Stimulated activated CD8-positive, alpha-beta memory T cell treated with anti-CD3 and anti-CD28 coated beads, Interleukin-15, amount 100 ng/mL, for 1 hour (primary cell): ENCODE data around the gene DGKA.
A peak's percentile ranks its signal among the peaks of the same experiment; 100 is the strongest.
"Not testable (repeated sequence)": the region's sequence is repeated elsewhere in the genome, so short reads cannot be mapped to it uniquely, and the experiment has no call there.

Source experiments
- DNase-seq: peaks from one replicate; pipeline ENCODE4 v3.0.0-alpha.2; 2020; ENCODE audit warnings: low read depth

Gene DGKA

GRCh38 chr12:55930771-55931316 is at the start of gene DGKA:
DGKA (plus strand) TSS chr12:55931162; CDS start chr12:55936504, 5,342 bp downstream.
- peak; percentile 57 for DNase-seq

- DNase-seq = no peak
Observed at GRCh38 chr12:55885113-55885512, 45.8 kb upstream of the DGKA start.

GRCh38 chr12:55891310-55891709 is 39.7 kb upstream of the DGKA start:
- DNase-seq = no peak

GRCh38 chr12:55893723-55894122 is 37.2 kb upstream of the DGKA start:
- DNase-seq = no peak

- no peak for DNase-seq
Observed at GRCh38 chr12:55899082-55899481, 31.9 kb upstream of the DGKA start.

GRCh38 chr12:55901881-55902490 is 29.0 kb upstream of the DGKA start:
- DNase-seq = no peak

DNA sequence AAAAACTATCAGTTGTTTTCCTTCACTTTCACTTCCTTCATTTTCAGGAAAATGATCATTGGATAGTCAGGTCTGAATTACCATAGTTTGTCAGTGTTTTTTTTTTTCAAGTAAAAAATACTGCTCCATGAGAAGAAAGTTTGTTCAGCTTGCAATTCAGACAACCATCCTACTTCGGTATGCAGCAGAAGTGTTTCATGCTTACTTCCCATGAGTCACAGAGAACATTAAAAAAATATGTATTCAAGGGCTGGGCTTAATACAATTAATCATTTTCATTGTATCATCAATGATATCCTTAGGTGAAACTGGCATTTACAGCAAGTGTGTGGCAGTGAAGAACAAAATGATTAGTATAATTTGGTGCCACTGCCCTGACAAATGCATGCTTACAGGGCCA is 24.9 kb upstream of the DGKA start:
- DNase-seq = no peak

DNA sequence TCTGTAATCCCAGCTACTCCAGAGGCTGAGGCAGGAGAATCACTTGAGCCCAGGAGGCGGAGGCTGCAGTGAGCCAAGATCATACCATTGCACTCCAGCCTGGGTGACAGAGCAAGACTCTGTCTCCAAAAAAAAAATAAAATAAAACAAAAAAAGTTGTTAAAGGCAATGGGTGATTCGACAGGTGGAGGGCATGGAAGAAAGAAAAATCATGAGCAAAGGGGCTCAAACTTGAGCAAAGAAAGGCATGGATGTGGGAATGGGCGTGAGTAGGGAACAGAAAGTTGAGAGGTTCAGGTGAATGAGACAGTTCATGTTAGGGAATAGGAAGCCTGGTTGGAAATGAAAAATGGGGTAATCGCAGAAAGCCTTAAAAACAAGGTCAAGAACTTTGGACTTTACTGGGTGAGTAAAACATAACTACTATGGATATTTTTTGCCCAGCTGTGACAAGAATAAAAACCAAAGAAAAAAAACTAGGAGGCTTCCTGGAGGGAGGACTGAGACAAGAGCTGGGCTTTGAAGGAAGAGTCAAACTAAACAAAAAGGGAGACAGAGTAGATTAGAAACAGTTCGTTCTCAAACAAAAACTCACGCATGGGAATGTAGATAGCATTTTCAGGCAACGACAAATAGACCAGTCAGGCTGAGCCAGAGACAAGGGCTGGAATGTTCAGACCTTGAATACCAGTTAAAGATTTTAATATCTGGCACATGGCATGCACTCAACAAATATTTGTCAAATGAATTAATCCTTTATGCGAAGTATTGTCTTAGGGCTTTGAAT is 22.0 kb upstream of the DGKA start:
- no peak for DNase-seq

- DNase-seq = no peak
Observed at GRCh38 chr12:55909513-55909884, 21.5 kb upstream of the DGKA start.

DNA sequence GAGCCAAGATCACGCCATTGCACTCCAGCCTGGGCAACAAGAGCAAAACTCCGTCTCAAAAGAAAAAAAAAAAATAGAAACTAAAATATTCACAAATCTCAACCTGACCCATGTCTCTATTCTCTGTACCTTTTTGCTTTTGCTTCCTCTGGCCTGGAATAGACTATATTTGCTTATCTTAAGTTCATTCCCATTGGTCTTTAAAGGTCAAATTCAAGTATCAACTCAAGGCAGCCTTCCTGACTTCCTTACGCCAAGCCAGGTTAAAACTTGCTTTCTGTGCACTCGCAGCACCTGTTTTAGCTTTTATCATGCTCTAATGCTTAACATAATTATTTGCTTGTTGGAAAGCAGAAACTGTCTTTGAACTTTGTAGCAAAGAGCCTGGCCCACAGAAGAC is 18.1 kb upstream of the DGKA start:
- DNase-seq = no peak

DNA sequence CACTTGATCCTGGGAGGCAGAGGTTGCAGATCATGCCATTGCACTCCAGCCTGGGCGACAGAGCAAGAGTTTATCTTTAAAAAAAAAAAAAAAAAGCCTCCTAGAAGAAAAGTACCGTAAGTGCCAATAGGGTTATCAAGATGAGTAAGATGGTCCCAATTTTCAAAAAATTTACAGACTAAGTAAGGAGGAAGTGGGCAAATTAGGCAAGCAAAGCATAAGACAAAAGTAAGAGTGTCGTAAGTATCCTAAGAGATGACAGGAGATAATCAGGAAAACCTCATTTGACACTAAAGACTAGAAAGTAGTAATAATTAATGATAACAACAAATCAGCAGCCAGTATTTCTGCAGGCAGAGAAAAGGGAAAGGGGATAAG is 15.5 kb upstream of the DGKA start:
- no peak for DNase-seq

- DNase-seq = not testable (repeated sequence)
Observed at GRCh38 chr12:55919032-55919431, 11.9 kb upstream of the DGKA start.

- DNase-seq = no peak
Observed at GRCh38 chr12:55922126-55922525, 8.8 kb upstream of the DGKA start.

DNA sequence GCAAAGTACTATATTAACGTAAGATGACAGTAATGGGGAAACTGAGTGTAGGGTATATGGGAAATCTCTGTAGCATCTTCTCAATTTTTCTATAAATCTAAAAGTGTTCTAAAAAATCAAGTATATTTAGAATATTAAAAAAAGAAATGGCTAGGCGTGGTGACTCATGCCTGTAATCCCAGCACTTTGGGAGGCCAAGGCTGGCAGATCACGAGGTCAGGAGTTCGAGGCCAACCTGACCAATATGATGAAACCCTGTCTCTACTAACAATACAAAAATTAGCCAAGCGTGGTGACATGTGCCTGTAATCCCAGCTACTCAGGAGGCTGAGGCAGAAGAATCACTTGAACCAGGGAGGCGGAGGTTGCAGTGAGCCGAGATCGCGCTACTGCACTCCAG is 7.3 kb upstream of the DGKA start:
- DNase-seq = not testable (repeated sequence)

- no peak for DNase-seq
Observed at GRCh38 chr12:55925371-55925770, 5.6 kb upstream of the DGKA start.

- DNase-seq = no peak
Observed at GRCh38 chr12:55925870-55926737, 4.9 kb upstream of the DGKA start.

- DNase-seq = peak; percentile 84
Observed at GRCh38 chr12:55926738-55927587, 4.0 kb upstream of the DGKA start.

- DNase-seq = no peak
Observed at GRCh38 chr12:55927588-55928502, 3.1 kb upstream of the DGKA start, which contains the start of gene PYM1. PYM1 (minus strand) TSS chr12:55927894; CDS start chr12:55927761, 133 bp downstream.

- peak; percentile 45 for DNase-seq
Observed at GRCh38 chr12:55929306-55929791, 1.6 kb upstream of the DGKA start.

GRCh38 chr12:55931317-55931779 is 386 bp downstream of the DGKA start:
- no peak for DNase-seq
